ENCODE data around the gene MRPL46. TPM values are rescaled to one million over a fixed set of nuclear protein-coding genes. Genes with fewer than 3 reads are reported as not detected.

The MRPL46 gene
- total RNA-seq, 1 donor from 2014 or later: 12.7 TPM

DNA sequence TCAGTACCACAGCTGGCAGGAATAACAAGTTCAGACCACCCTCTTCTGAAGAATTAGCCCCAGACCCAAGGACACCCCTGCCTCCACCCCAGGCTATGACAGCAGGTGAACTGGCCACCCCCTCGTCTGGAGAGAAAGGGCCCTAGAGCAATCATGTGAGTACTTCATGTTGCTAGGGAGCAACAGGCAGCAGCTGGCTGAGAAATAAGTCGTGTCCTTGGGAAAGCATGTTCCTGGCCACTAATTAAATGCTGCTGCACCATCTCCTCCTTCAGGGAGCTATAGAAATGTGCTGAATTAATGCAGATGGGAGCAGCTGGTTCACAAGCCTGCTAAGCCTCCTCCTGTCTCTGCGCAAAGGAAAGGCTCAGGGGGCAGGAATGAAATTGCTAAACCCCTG, 31.8 kb upstream of the MRPL46 start:
- Mint-ChIP-seq H3K4me1 (ENCODE audit: low read depth) (no peaks in the 10 kb centered on the region), H3K36me3 (ENCODE audit: low read depth) (peaks cover 2% of the 10 kb centered on the region), H3K4me3 (ENCODE audit: unreplicated experiment) (no peak overlapping the region), H3K9me3 (ENCODE audit: low read depth) (no peaks in the 10 kb centered on the region), H3K27me3 (ENCODE audit: low read depth) (no peaks in the 10 kb centered on the region), H3K27ac (ENCODE audit: unreplicated experiment) (peak overlapping the region; percentile 15)
- TF ChIP-seq, protein P1, sequence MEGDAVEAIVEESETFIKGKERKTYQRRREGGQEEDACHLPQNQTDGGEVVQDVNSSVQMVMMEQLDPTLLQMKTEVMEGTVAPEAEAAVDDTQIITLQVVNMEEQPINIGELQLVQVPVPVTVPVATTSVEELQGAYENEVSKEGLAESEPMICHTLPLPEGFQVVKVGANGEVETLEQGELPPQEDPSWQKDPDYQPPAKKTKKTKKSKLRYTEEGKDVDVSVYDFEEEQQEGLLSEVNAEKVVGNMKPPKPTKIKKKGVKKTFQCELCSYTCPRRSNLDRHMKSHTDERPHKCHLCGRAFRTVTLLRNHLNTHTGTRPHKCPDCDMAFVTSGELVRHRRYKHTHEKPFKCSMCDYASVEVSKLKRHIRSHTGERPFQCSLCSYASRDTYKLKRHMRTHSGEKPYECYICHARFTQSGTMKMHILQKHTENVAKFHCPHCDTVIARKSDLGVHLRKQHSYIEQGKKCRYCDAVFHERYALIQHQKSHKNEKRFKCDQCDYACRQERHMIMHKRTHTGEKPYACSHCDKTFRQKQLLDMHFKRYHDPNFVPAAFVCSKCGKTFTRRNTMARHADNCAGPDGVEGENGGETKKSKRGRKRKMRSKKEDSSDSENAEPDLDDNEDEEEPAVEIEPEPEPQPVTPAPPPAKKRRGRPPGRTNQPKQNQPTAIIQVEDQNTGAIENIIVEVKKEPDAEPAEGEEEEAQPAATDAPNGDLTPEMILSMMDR (IDR thresholded peaks at IDR 0.05): no peak
- DNase-seq (ENCODE audit: low spot score): no peak

DNA sequence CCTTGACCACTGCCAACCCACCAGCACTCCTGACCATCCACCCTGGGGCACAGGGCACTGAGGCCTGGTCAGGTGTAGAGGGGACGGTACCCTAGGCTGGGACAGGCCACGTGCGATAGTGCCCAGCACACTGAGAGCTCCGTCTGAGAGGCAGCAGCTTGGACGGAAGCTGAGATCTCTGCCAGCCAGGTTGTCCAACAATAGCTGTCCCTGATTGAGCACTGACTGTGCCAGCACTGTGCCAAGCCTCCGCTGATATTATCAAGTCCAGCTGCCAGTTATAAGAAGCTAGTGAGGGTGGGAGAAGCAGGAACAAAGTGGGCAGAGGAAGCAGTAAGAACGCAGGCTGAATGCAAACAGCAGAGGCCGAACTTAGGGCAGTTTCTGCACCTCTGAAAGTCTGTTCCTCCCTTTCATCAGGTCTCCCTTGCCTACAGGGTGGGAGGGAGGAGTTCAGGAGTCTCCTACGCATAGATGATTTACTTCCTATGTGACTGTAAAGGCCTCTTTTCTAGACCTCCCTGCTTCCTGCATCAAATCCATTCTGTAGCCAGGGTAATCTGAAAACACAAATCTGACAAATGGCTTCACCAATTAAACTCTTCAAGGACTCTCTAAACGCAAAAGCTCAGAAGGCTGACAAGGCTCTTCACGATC, 30.0 kb upstream of the MRPL46 start:
- Mint-ChIP-seq H3K9me3 (ENCODE audit: low read depth) (no peaks in the 10 kb centered on the region), H3K4me3 (ENCODE audit: unreplicated experiment) (no peak overlapping the region), H3K4me1 (ENCODE audit: low read depth) (no peaks in the 10 kb centered on the region), H3K27ac (ENCODE audit: unreplicated experiment) (no peak overlapping the region), H3K36me3 (ENCODE audit: low read depth) (peaks cover 1% of the 10 kb centered on the region), H3K27me3 (ENCODE audit: low read depth) (no peaks in the 10 kb centered on the region)
- no peak for DNase-seq (ENCODE audit: low spot score)
- TF ChIP-seq, protein P1 (IDR thresholded peaks at IDR 0.05): no peak

DNA sequence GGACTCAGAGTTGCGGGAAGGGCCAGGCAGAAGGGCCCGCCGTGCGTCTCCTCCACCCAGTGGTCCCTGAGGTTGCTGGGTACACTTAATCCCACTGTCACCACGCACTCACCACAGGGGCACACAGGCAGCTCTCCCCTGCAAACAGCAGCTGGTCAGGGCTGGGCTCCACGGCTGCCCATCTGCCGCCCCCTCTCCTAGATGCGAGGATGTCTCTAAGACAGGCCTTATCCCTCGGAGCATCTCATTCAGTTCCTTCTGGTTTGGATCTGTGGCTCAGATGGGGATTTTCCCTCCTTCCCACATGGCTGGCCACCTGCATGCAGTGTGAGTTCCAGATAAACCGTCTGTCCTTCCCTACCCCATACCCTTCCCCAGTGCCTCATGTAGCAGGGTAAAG, 26.7 kb upstream of the MRPL46 start:
- TF ChIP-seq, protein P1 (IDR thresholded peaks at IDR 0.05): no peak
- no peak for DNase-seq (ENCODE audit: low spot score)
- Mint-ChIP-seq H3K9me3 (ENCODE audit: low read depth) (no peaks in the 10 kb centered on the region), H3K4me3 (ENCODE audit: unreplicated experiment) (no peak overlapping the region), H3K4me1 (ENCODE audit: low read depth) (no peaks in the 10 kb centered on the region), H3K27ac (ENCODE audit: unreplicated experiment) (no peak overlapping the region), H3K27me3 (ENCODE audit: low read depth) (no peaks in the 10 kb centered on the region), H3K36me3 (ENCODE audit: low read depth) (no peaks in the 10 kb centered on the region)

GRCh38 chr15:88491158-88491557, 24.0 kb upstream of the MRPL46 start:
- Mint-ChIP-seq H3K4me3 (ENCODE audit: unreplicated experiment) (no peak overlapping the region), H3K4me1 (ENCODE audit: low read depth) (no peaks in the 10 kb centered on the region), H3K36me3 (ENCODE audit: low read depth) (no peaks in the 10 kb centered on the region), H3K27me3 (ENCODE audit: low read depth) (no peaks in the 10 kb centered on the region), H3K9me3 (ENCODE audit: low read depth) (no peaks in the 10 kb centered on the region), H3K27ac (ENCODE audit: unreplicated experiment) (no peak overlapping the region)
- DNase-seq (ENCODE audit: low spot score): no peak
- TF ChIP-seq, protein P1 (IDR thresholded peaks at IDR 0.05): no peak

DNA sequence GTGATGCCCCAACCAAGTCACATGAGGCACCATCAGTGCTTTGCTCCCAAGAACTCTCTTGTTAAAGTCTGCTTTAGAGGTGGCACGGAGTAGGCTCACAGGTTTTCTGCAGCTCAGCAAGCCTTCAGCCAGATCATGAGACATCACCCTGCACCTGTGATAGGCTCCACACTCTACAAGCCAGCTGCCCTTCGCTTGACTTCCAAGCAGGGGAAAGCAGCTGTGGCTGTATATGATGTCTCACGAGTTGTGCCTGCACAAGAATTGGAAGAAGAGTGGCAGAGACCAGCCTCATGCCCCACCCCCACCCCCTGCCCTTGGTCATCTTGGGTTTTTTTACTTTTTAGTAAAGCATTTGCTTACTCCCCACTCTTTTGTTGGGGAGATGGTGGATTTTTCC, 22.8 kb upstream of the MRPL46 start:
- Mint-ChIP-seq H3K27ac (ENCODE audit: unreplicated experiment) (no peak overlapping the region), H3K27me3 (ENCODE audit: low read depth) (no peaks in the 10 kb centered on the region), H3K4me3 (ENCODE audit: unreplicated experiment) (no peak overlapping the region), H3K4me1 (ENCODE audit: low read depth) (no peaks in the 10 kb centered on the region), H3K36me3 (ENCODE audit: low read depth) (no peaks in the 10 kb centered on the region), H3K9me3 (ENCODE audit: low read depth) (no peaks in the 10 kb centered on the region)
- TF ChIP-seq, protein P1 (IDR thresholded peaks at IDR 0.05): no peak
- DNase-seq (ENCODE audit: low spot score): no peak

All from chondrocyte (in vitro differentiated cells).